Hematopoietic multipotent progenitor cell treated with erythropoietin and hydrocortisone succinate and interleukin-3 and kit ligand, for 4 days (in vitro differentiated cells): Measurements from ENCODE around the gene SECISBP2.
"Not testable (repeated sequence)": the region's sequence is repeated elsewhere in the genome, so short reads cannot be mapped to it uniquely, and the experiment has no call there.

ENCODE experiments used
- DNase-seq: peaks from one replicate; pipeline ENCODE4 v3.0.0-alpha.2; 2015

SECISBP2 gene

GRCh38 chr9:89318123-89319014 lies at the start of gene SECISBP2:
SECISBP2 (plus strand) TSS chr9:89318500; CDS start chr9:89318577, 77 bp downstream.
- peak; percentile 99 for DNase-seq

- no peak for DNase-seq
Measured at GRCh38 chr9:89273528-89274279, 44.6 kb upstream of the SECISBP2 start.

GRCh38 chr9:89274838-89275237 lies 43.5 kb upstream of the SECISBP2 start:
- DNase-seq: peak; percentile 21

- DNase-seq: not testable (repeated sequence)
Measured at GRCh38 chr9:89276040-89276439, 42.3 kb upstream of the SECISBP2 start.

- DNase-seq: no peak
Measured at GRCh38 chr9:89277043-89277442, 41.3 kb upstream of the SECISBP2 start.

GRCh38 chr9:89277454-89277853 lies 40.8 kb upstream of the SECISBP2 start:
- DNase-seq: no peak

- DNase-seq: no peak
Measured at GRCh38 chr9:89278551-89278950, 39.7 kb upstream of the SECISBP2 start.

- DNase-seq: peak; percentile 78
Measured at GRCh38 chr9:89278997-89279739, 39.1 kb upstream of the SECISBP2 start.

GRCh38 chr9:89281106-89281505 lies 37.2 kb upstream of the SECISBP2 start:
- DNase-seq: no peak

GRCh38 chr9:89282248-89282968 lies 35.9 kb upstream of the SECISBP2 start:
- peak; percentile 31 for DNase-seq

- DNase-seq: no peak
Measured at GRCh38 chr9:89284076-89284475, 34.2 kb upstream of the SECISBP2 start.

GRCh38 chr9:89291741-89292140 lies 26.6 kb upstream of the SECISBP2 start:
- DNase-seq: no peak

GRCh38 chr9:89293014-89293413 lies 25.3 kb upstream of the SECISBP2 start:
- no peak for DNase-seq

GRCh38 chr9:89295400-89295799 lies 22.9 kb upstream of the SECISBP2 start:
- peak; percentile 54 for DNase-seq

- DNase-seq: peak; percentile 71
Measured at GRCh38 chr9:89301996-89302395, 16.3 kb upstream of the SECISBP2 start.

GRCh38 chr9:89304020-89304833 lies 14.1 kb upstream of the SECISBP2 start:
- peak; percentile 77 for DNase-seq

- no peak for DNase-seq
Measured at GRCh38 chr9:89304834-89305188, 13.5 kb upstream of the SECISBP2 start.

- DNase-seq: no peak
Measured at GRCh38 chr9:89305868-89306267, 12.4 kb upstream of the SECISBP2 start.

GRCh38 chr9:89309166-89309565 lies 9.1 kb upstream of the SECISBP2 start:
- no peak for DNase-seq

GRCh38 chr9:89309608-89310474 lies 8.5 kb upstream of the SECISBP2 start:
- peak; percentile 67 for DNase-seq
